K562 (cell line): ENCODE measurements around the gene GALNT18. TPM values are rescaled to one million over a fixed set of nuclear protein-coding genes. Genes with fewer than 3 reads are reported as not detected.

Source experiments
- ATAC-seq: fragments of 200-7000 bp; cut with Tn5 transposase; 3 replicates; pipeline ENCODE4 v1.9.1; 2020; ENCODE audit warnings: moderate library complexity
- BruUV-seq: library from RNA; stranded (reverse); fragments of 400-500 nt; replicated peaks from 2 replicates; lab custom pipeline; 2021; lab: Mats Ljungman, UMichigan
- CTCF ChIA-PET: fragments of 300-600 bp; formaldehyde crosslinking; extraction: SDS; loops from one replicate; lab custom pipeline; 2021; ENCODE audit warnings: low intra/inter-chr PET ratio; lab: Yijun Ruan, JAX
- POLR2A ChIA-PET: fragments of 300-600, 350-650 bp; sonication (Branson Sonifier 250); formaldehyde crosslinking; extraction: SDS; loops from one replicate; lab custom pipeline; 2021; ENCODE audit warnings: antibody characterized with exemption, inconsistent platforms; lab: Yijun Ruan, JAX
- DNase-seq, 4 experiments: peaks; one replicate each; pipeline versions ENCODE4 v3.0.0 to v3.0.0-alpha.2; 2011 to 2018; ENCODE audit warnings: low spot score in 3 of 4, mixed read lengths in 3 of 4; ENCODE audit errors: extremely low read depth in 1 of 4
- FAIRE-seq: peaks from 2 replicates; lab custom pipeline; 2011; peaks lifted over from hg19 to GRCh38; lab: Jason Lieb, UNC
- H2AFZ ChIP-seq: 2 replicates; pipeline ENCODE4 v1.6.0; 2011; ENCODE audit warnings: low read depth, low read length, control low read depth, inconsistent platforms
- H3K27ac ChIP-seq: fragments of 200-600 bp; 3 replicates; pipeline ENCODE4 v1.8.0; 2011; ENCODE audit warnings: low read depth, mild to moderate bottlenecking, control low read depth, inconsistent platforms, low read length, moderate library complexity, mixed read lengths; ENCODE audit errors: extremely low read depth
- H3K27me3 ChIP-seq, 2 experiments: fragments of 300-600 bp in 1 of 2; 2 replicates in 1 of 2; 3 replicates in 1 of 2; pipeline versions ENCODE4 v1.6.0 to v1.8.0; 2011; ENCODE audit warnings: inconsistent platforms in 2 of 2, low read length in 2 of 2, mild to moderate bottlenecking in 1 of 2, mixed read lengths in 1 of 2, moderate library complexity in 1 of 2; ENCODE audit not compliant: control insufficient read depth in 2 of 2, insufficient read depth in 2 of 2
- H3K36me3 ChIP-seq: fragments of 300-600 bp; 3 replicates; pipeline ENCODE4 v1.8.0; 2011; ENCODE audit warnings: mild to moderate bottlenecking, low read length, inconsistent platforms; ENCODE audit not compliant: control insufficient read depth, insufficient read depth
- H3K4me1 ChIP-seq, 2 experiments: fragments of 200-600 bp in 1 of 2; replicated peaks in 1 of 2; 2 replicates in 1 of 2; 3 replicates in 1 of 2; pipeline versions ENCODE4 v1.5.1 to v1.8.0; 2011; ENCODE audit warnings: inconsistent platforms in 2 of 2, low read length in 2 of 2, mild to moderate bottlenecking in 1 of 2, mixed read lengths in 1 of 2, moderate library complexity in 1 of 2; ENCODE audit not compliant: control insufficient read depth in 2 of 2, insufficient read depth in 2 of 2
- H3K4me2 ChIP-seq: 2 replicates; pipeline ENCODE4 v1.6.1; 2011; ENCODE audit warnings: low read length, control low read depth, inconsistent platforms, mixed read lengths; ENCODE audit not compliant: insufficient read depth
- H3K4me3 ChIP-seq: fragments of 200-600 bp; sonication (generic), shearing (Covaris generic); 2 replicates; pipeline ENCODE4 v1.5.1; 2016; ENCODE audit warnings: control low read depth, inconsistent platforms
- H3K79me2 ChIP-seq: fragments of 200-600 bp; 3 replicates; pipeline ENCODE4 v1.8.0; 2011; ENCODE audit warnings: low read length, inconsistent platforms; ENCODE audit not compliant: control insufficient read depth, insufficient read depth
- H3K9ac ChIP-seq, 2 experiments: 2 replicates each; pipeline versions ENCODE4 v1.6.0 to v1.6.1; 2011; ENCODE audit warnings: low read depth in 2 of 2, low read length in 2 of 2, control low read depth in 1 of 2, inconsistent platforms in 1 of 2, mild to moderate bottlenecking in 1 of 2, mixed read lengths in 1 of 2; ENCODE audit not compliant: insufficient read depth in 1 of 2
- H3K9me1 ChIP-seq: one replicate; pipeline ENCODE4 v1.6.0; 2011; ENCODE audit warnings: inconsistent platforms, mild to moderate bottlenecking, low read length, moderate library complexity; ENCODE audit not compliant: control insufficient read depth, insufficient read depth
- H3K9me3 ChIP-seq: replicated peaks from 2 replicates; pipeline ENCODE4 v1.5.1; 2011; ENCODE audit warnings: low read depth, low read length, inconsistent platforms; ENCODE audit not compliant: control insufficient read depth, insufficient read depth
- H4K20me1 ChIP-seq: replicated peaks from 2 replicates; pipeline ENCODE4 v1.6.1; 2011; ENCODE audit warnings: low read length, inconsistent platforms, mixed read lengths; ENCODE audit not compliant: control insufficient read depth, insufficient read depth
- CBFA2T3 ChIP-seq: fragments of 450-650 bp; IDR thresholded peaks from 2 replicates; pipeline ENCODE4 v1.6.1; 2017
- KHSRP ChIP-seq: fragments of 450-650 bp; IDR thresholded peaks from 2 replicates; pipeline ENCODE4 v1.6.1; 2017
- MAX ChIP-seq: sonication (generic); formaldehyde crosslinking; IDR thresholded peaks from 2 replicates; pipeline ENCODE4 v1.9.0; 2022; ENCODE audit warnings: mild to moderate bottlenecking, missing genetic modification reagents
- MEIS2 ChIP-seq: fragments of 450-650 bp; IDR thresholded peaks from 2 replicates; pipeline ENCODE4 v1.6.1; 2014; ENCODE audit warnings: mild to moderate bottlenecking; ENCODE audit not compliant: partially characterized antibody
- OTX1 ChIP-seq: fragments of 450-650 bp; formaldehyde crosslinking; IDR thresholded peaks from 2 replicates; pipeline ENCODE4 v1.4.0; 2022; ENCODE audit warnings: mild to moderate bottlenecking
- PBX2 ChIP-seq, 2 experiments: IDR thresholded peaks in 1 of 2; conservative IDR thresholded peaks in 1 of 2; 2 replicates each; pipeline ENCODE4 v1.6.1; 2016; ENCODE audit warnings: low read depth in 2 of 2, mild to moderate bottlenecking in 1 of 2, missing compliant biosample characterization in 1 of 2, missing genetic modification characterization in 1 of 2, moderate library complexity in 1 of 2
- TAL1 ChIP-seq: fragments of 450-650 bp; IDR thresholded peaks from 2 replicates; pipeline ENCODE4 v1.6.1; 2016; ENCODE audit warnings: mild to moderate bottlenecking
- TCF15 ChIP-seq: fragments of 250-450 bp; sonication (Bioruptor Pico); IDR thresholded peaks from 2 replicates; pipeline ENCODE4 v1.8.0; 2022; ENCODE audit warnings: moderate library complexity, mild to moderate bottlenecking, inconsistent platforms
- TEAD4 ChIP-seq, 2 experiments: sonication (generic) in 1 of 2; formaldehyde crosslinking in 1 of 2; IDR thresholded peaks; 2 replicates each; pipeline versions ENCODE4 v1.6.1 to v1.8.0; 2012 to 2022; ENCODE audit warnings: borderline replicate concordance in 1 of 2, inconsistent platforms in 1 of 2, low read length in 1 of 2, mild to moderate bottlenecking in 1 of 2, missing genetic modification reagents in 1 of 2
- ZNF592 ChIP-seq: fragments of 450-650 bp; IDR thresholded peaks from 2 replicates; pipeline ENCODE4 v1.6.1; 2017; ENCODE audit warnings: antibody characterized with exemption, mild to moderate bottlenecking
- ZNF780A ChIP-seq: fragments of 250-450 bp; sonication (Bioruptor Pico); IDR thresholded peaks from 2 replicates; pipeline ENCODE4 v1.5.0; 2021; ENCODE audit warnings: mild to moderate bottlenecking
- WGBS: fragments of 100-300 bp; shearing (Covaris generic); methylation state at CpG from one replicate; pipeline ENCODE4 v1.1.6; 2016; ENCODE audit warnings: low coverage, mixed read lengths; ENCODE audit not compliant: insufficient coverage; ENCODE audit errors: missing lambda C conversion rate; 5-methylcytosine and 5-hydroxymethylcytosine counted together
- in situ Hi-C: fragments of 300-500 bp; cut with MboI; formaldehyde crosslinking; loops from 4 replicates; pipeline ENCODE4 v1.15.0; 2018; ENCODE audit warnings: inconsistent platforms, mixed read lengths
- intact Hi-C: fragments of 100-400 bp; cut with micrococcal nuclease; formaldehyde crosslinking; loops from 2 replicates; pipeline ENCODE4 v1.14.2; 2022
- polyA plus RNA-seq, 8 experiments: library from polyadenylated mRNA; depleted of rRNA in 4 of 8; stranded (reverse) in 5 of 8; unstranded in 3 of 8; fragments of >200 nt; fragmentation: Nextera tagmentation in 2 of 8; fragmentation: Illumina TruSeq in 1 of 8; extraction: Ambion mirVana in 2 of 8; extraction: Trizol in 1 of 8; gene quantifications; 2 replicates each; pipeline versions ENCODE4 v1.2.1 to v1.2.3, GENCODE V29; 2011 to 2014; ENCODE audit warnings: inconsistent platforms in 1 of 8, missing spikeins in 1 of 8
- total RNA-seq, 7 experiments: library from RNA; depleted of rRNA in 6 of 7; stranded (reverse); fragments of >200 nt in 6 of 7; fragmentation: Illumina TruSeq in 2 of 7; extraction: Trizol in 2 of 7; gene quantifications; 2 replicates each; pipeline versions ENCODE4 v1.2.1 to v1.2.3, GENCODE V29; 2011 to 2021; ENCODE audit warnings: low replicate concordance in 1 of 7

GALNT18 gene
- total and polyA plus RNA-seq, 9 of the 15 experiments (the other 6 are each of a cell fraction or from before 2014, with no cell fraction given): not detected

- FAIRE-seq: no peak
These were observed 219.8 kb downstream of the GALNT18 start for GRCh38 chr11:11401960-11402535.

More at GRCh38 chr11:11401960-11402535, 219.8 kb downstream of the GALNT18 start:
- Histone ChIP-seq H3K36me3 (no peaks in the 10 kb centered on the region), H3K4me3 (no peak overlapping the region), H3K79me2 (no peaks in the 10 kb centered on the region), H3K9ac (no peak overlapping the region), H3K4me2 (no peak overlapping the region), H3K27ac (no peak overlapping the region), H2AFZ (no peak overlapping the region), H3K9me3 (no peaks in the 10 kb centered on the region), H3K27me3 (peaks cover 13 to 33% of the 10 kb centered on the region in 2 experiments; a peak in 3 of 5 replicates), H3K4me1 (no peaks in the 10 kb centered on the region), H3K9me1 (no peaks in the 10 kb centered on the region), H4K20me1 (0 out of 2 replicates have a peak, but pooled peaks cover 7% of the 10 kb centered on the region)
- CTCF ChIA-PET: no interaction called here
- DNase-seq: no peak
- ATAC-seq: no peak
- WGBS: 0% methylated on average over 3 of the region's 3 CpGs
- in situ Hi-C loops (no loop called here), intact Hi-C loops (loop anchor here (2.0 kb wide), 1 partner anchor 385 kb away; no protein-coding TSS in a partner anchor)
- BruUV-seq: no TSS peak
- TF ChIP-seq MEIS2 (peak; percentile 46), ZNF780A (CRISPR knock-in tag) (no peak), TEAD4 (IDR thresholded peaks at IDR 0.05; ENCODE audit: low read length) (peak; percentile 33; the same call in 1 of the 2 replicates), TEAD4 (CRISPR knock-in tag; IDR thresholded peaks at IDR 0.05; ENCODE audit: borderline replicate concordance) (no peak), PBX2 (CRISPR knock-in tag; IDR thresholded peaks at IDR 0.05; ENCODE audit: low read depth) (no peak), PBX2 (tag; conservative IDR thresholded peaks at IDR 0.05; ENCODE audit: low read depth) (peak; percentile 59; the same call in 1 of the 2 replicates), MAX (CRISPR knock-in tag) (no peak), TCF15 (CRISPR knock-in tag) (no peak), KHSRP (no peak), ZNF592 (no peak), CBFA2T3 (peak; percentile 26), TAL1 (peak; percentile 39), OTX1 (CRISPR knock-in tag) (no peak)
- POLR2A ChIA-PET: no interaction called here
